SU-DHL-6 (cell line): ENCODE results near the gene ACVR1B.

Experiments used
- H2AFZ ChIP-seq: fragments of 200-600 bp; sonication (generic); 2 replicates; pipeline ENCODE4 v1.6.1; 2014; ENCODE audit warnings: low read depth, mild to moderate bottlenecking, moderate library complexity, mixed read lengths, antibody characterized with exemption, low read length; ENCODE audit not compliant: severe bottlenecking
- H3F3A ChIP-seq: fragments of 200-600 bp; shearing (Covaris generic); 2 replicates; pipeline ENCODE4 v1.6.0; 2016; ENCODE audit warnings: antibody characterized with exemption, mild to moderate bottlenecking; ENCODE audit not compliant: insufficient read depth
- H3K27ac ChIP-seq: fragments of 200-600 bp; sonication (generic); 2 replicates; pipeline ENCODE4 v1.5.1; 2016; ENCODE audit warnings: low read depth, mild to moderate bottlenecking, low read length, moderate library complexity, mixed read lengths
- H3K27me3 ChIP-seq: fragments of 200-600 bp; sonication (generic), shearing (Covaris generic); 2 replicates; pipeline ENCODE4 v1.6.0; 2014; ENCODE audit warnings: mild to moderate bottlenecking, low read length
- H3K36me3 ChIP-seq: fragments of 200-600 bp; sonication (generic); 2 replicates; pipeline ENCODE4 v1.6.1; 2014; ENCODE audit warnings: mild to moderate bottlenecking, low read length, mixed read lengths
- H3K4me2 ChIP-seq: fragments of 300-600, 200-600 bp; shearing (Covaris generic), sonication (generic); 2 replicates; pipeline ENCODE4 v1.6.0; 2014; ENCODE audit warnings: low read length, low read depth, mild to moderate bottlenecking; ENCODE audit not compliant: poor library complexity, severe bottlenecking
- H3K4me3 ChIP-seq: fragments of 200-600 bp; sonication (generic); 2 replicates; pipeline ENCODE4 v1.5.1; 2014; ENCODE audit warnings: antibody characterized with exemption, low read length, mild to moderate bottlenecking, mixed read lengths; ENCODE audit not compliant: insufficient read depth, poor library complexity, severe bottlenecking
- H3K79me2 ChIP-seq: fragments of 200-600 bp; sonication (generic); 2 replicates; pipeline ENCODE4 v1.6.1; 2014; ENCODE audit warnings: mild to moderate bottlenecking, low read length, moderate library complexity; ENCODE audit not compliant: insufficient read depth
- H3K9ac ChIP-seq: fragments of 200-600 bp; sonication (generic); 2 replicates; pipeline ENCODE4 v1.7.0; 2014; ENCODE audit warnings: mild to moderate bottlenecking, low read length
- H3K9me2 ChIP-seq: fragments of 200-600 bp; sonication (generic); replicated peaks from 2 replicates; pipeline ENCODE4 v1.6.1; 2014; ENCODE audit warnings: low read length; ENCODE audit not compliant: insufficient read depth
- H3K9me3 ChIP-seq: fragments of 200-600 bp; sonication (generic); 2 replicates; pipeline ENCODE4 v1.6.1; 2014; ENCODE audit warnings: low read length, mixed read lengths; ENCODE audit not compliant: insufficient read depth
- H4K20me1 ChIP-seq: fragments of 200-600 bp; sonication (generic); 2 replicates; pipeline ENCODE4 v1.6.1; 2014; ENCODE audit warnings: low read depth, mild to moderate bottlenecking, antibody characterized with exemption, low read length, moderate library complexity, mixed read lengths
- EZH2phosphoT487 ChIP-seq: fragments of 200-600 bp; sonication (generic), shearing (Covaris generic); conservative IDR thresholded peaks from 2 replicates; pipeline ENCODE4 v1.6.1; 2018; ENCODE audit warnings: mild to moderate bottlenecking, antibody characterized with exemption, low read length, moderate library complexity, mixed read lengths
- TF ChIP-seq, protein P1 (sequence below): fragments of 200-600 bp; sonication (generic); IDR thresholded peaks from one replicate; pipeline ENCODE4 v1.5.1; 2017; ENCODE audit warnings: antibody characterized with exemption, mild to moderate bottlenecking, low read length, moderate library complexity; ENCODE audit not compliant: insufficient read depth, poor library complexity, severe bottlenecking

ACVR1B gene

DNA sequence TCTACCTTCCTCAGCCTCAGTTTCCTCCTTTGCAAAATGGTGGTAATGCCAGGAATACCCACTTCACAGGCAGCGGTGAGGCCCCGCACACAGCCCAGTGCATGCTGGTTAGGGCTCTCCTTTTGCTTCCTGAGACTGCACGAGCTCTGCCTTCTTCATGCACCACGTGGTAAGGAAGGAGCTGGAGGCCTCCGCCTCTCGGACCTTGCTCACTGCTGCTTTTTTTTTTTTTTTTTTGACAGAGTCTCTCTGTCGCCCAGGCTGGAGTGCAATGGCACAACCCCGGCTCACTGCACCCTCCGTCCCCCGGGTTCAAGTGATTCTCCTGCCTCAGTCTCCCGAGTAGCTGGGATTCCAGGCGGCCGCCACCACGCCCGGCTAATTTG lies 73.3 kb downstream of the ACVR1B start:
- no peak for TF ChIP-seq EZH2phosphoT487
- TF ChIP-seq, protein P1, sequence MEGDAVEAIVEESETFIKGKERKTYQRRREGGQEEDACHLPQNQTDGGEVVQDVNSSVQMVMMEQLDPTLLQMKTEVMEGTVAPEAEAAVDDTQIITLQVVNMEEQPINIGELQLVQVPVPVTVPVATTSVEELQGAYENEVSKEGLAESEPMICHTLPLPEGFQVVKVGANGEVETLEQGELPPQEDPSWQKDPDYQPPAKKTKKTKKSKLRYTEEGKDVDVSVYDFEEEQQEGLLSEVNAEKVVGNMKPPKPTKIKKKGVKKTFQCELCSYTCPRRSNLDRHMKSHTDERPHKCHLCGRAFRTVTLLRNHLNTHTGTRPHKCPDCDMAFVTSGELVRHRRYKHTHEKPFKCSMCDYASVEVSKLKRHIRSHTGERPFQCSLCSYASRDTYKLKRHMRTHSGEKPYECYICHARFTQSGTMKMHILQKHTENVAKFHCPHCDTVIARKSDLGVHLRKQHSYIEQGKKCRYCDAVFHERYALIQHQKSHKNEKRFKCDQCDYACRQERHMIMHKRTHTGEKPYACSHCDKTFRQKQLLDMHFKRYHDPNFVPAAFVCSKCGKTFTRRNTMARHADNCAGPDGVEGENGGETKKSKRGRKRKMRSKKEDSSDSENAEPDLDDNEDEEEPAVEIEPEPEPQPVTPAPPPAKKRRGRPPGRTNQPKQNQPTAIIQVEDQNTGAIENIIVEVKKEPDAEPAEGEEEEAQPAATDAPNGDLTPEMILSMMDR: no peak
- no peak overlapping the region for H3K27ac ChIP-seq
- H3K4me3 ChIP-seq: no peak overlapping the region
- H3K27me3 ChIP-seq: no peaks in the 10 kb centered on the region
- no peak overlapping the region for H3K9ac ChIP-seq
- no peak overlapping the region for H2AFZ ChIP-seq
- H3F3A ChIP-seq: 0 out of 2 replicates have a peak, but pooled peaks cover 6% of the 10 kb centered on the region
- H3K4me2 ChIP-seq: no peak overlapping the region
- no peaks in the 10 kb centered on the region for H3K9me2 ChIP-seq
- no peaks in the 10 kb centered on the region for H3K36me3 ChIP-seq
- no peaks in the 10 kb centered on the region for H3K9me3 ChIP-seq
- no peaks in the 10 kb centered on the region for H3K79me2 ChIP-seq
- no peaks in the 10 kb centered on the region for H4K20me1 ChIP-seq

DNA sequence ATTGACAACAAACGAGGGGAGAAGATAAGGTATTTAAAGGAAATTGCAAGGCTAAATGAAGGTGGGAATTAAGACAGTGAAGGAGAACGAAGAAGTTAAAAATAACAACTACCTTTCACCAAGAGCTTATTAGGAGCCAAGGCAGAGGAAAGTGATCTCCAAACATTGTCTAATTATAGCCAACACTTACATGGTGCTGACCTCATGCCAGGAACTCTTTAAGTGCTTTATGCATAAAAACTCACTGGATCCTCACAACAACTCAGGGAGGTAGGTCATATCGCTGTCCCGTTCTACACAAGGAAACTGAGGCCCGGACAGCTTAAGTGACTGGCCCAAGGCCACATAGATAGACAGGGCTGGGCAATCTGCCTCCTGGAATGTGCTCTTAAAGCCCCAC lies 74.8 kb downstream of the ACVR1B start:
- TF ChIP-seq EZH2phosphoT487: no peak
- TF ChIP-seq, protein P1: no peak
- no peaks in the 10 kb centered on the region for H3K9me3 ChIP-seq
- H3K27me3 ChIP-seq: no peaks in the 10 kb centered on the region
- H4K20me1 ChIP-seq: no peaks in the 10 kb centered on the region
- H3K9ac ChIP-seq: no peak overlapping the region
- no peaks in the 10 kb centered on the region for H3K36me3 ChIP-seq
- no peak overlapping the region for H3K4me3 ChIP-seq
- H3K9me2 ChIP-seq: no peaks in the 10 kb centered on the region
- H3F3A ChIP-seq: 0 out of 2 replicates have a peak, but pooled peaks cover 6% of the 10 kb centered on the region
- no peak overlapping the region for H3K4me2 ChIP-seq
- H3K27ac ChIP-seq: no peak overlapping the region
- no peaks in the 10 kb centered on the region for H3K79me2 ChIP-seq
- no peak overlapping the region for H2AFZ ChIP-seq

DNA sequence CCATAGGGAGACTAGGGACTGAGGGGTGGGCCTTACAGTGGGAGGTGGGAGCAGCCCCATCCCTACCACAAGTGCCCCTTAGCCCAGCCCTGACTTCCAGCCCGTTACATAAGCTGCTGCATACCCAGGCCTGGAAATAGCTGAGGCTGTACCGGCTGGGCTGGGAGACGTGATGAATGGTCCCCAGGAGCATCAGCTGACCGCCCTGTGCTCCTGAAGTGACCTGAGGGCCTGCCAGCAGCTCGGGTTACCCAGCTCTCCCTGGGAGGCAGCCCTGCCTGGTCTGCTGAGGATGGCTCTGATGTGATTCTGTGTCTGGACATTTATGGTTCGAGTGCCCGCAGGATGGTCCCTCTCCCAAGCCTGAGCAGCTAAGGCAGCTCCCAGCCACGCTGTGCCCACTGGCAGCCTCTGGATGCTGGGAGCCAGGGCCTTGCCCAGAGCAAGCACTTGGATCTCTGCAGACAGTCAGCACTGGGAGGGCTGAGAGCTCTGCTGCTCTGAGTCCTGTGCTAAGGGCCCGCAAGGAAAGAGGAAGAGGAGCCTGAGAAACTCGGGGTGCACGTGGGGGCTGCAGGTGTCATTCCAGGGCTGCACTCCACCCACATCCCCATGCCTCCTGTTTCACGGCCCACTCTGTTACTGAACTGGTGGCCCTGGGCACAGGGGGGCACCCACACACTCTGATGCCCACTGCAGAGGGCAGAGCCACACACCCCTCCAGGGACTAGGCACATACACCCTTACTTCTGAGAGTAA lies 75.8 kb downstream of the ACVR1B start:
- Histone ChIP-seq H3K4me3 (no peak overlapping the region), H3K27me3 (no peaks in the 10 kb centered on the region), H3K4me2 (no peak overlapping the region), H2AFZ (no peak overlapping the region), H3F3A (peaks cover 8% of the 10 kb centered on the region), H3K79me2 (no peaks in the 10 kb centered on the region), H3K9me2 (no peaks in the 10 kb centered on the region), H3K36me3 (no peaks in the 10 kb centered on the region), H3K9me3 (no peaks in the 10 kb centered on the region), H4K20me1 (no peaks in the 10 kb centered on the region), H3K9ac (no peak overlapping the region), H3K27ac (no peak overlapping the region)
- TF ChIP-seq, protein P1: no peak
- no peak for TF ChIP-seq EZH2phosphoT487
